NCI-H510A treated with DMSO at 0.1 percent for 48 hours (cell line): ENCODE results near the gene OMP.
A peak's percentile ranks its signal among the peaks of the same experiment; 100 is the strongest.
"Not testable (repeated sequence)": the region's sequence is repeated elsewhere in the genome, so short reads cannot be mapped to it uniquely, and the experiment has no call there.

Experiments
- DNase-seq: peaks from one replicate; lab custom pipeline; 2025; lab: John Stamatoyannopoulos, UW

The OMP gene

GRCh38 chr11:77086521-77087472, 15.8 kb upstream of the OMP start:
- DNase-seq: no peak

GRCh38 chr11:77087723-77088225, 14.9 kb upstream of the OMP start:
- no peak for DNase-seq

- peak; percentile 83 for DNase-seq
Measured at GRCh38 chr11:77088236-77089003, 14.2 kb upstream of the OMP start.

- no peak for DNase-seq
Measured at GRCh38 chr11:77089004-77089545, 13.6 kb upstream of the OMP start.

- no peak for DNase-seq
Measured at GRCh38 chr11:77090046-77090372, 12.6 kb upstream of the OMP start.

- no peak for DNase-seq
Measured at GRCh38 chr11:77090373-77091111, 12.1 kb upstream of the OMP start.

- peak; percentile 87 for DNase-seq
Measured at GRCh38 chr11:77091146-77091940, 11.3 kb upstream of the OMP start.

- no peak for DNase-seq
Measured at GRCh38 chr11:77092382-77092781, 10.3 kb upstream of the OMP start.

GRCh38 chr11:77093056-77093891, 9.4 kb upstream of the OMP start:
- DNase-seq: no peak

- no peak for DNase-seq
Measured at GRCh38 chr11:77093987-77094840, 8.4 kb upstream of the OMP start.

- DNase-seq: no peak
Measured at GRCh38 chr11:77094841-77095365, 7.7 kb upstream of the OMP start.

- DNase-seq: no peak
Measured at GRCh38 chr11:77095551-77096490, 6.8 kb upstream of the OMP start.

GRCh38 chr11:77096591-77097019, 6.0 kb upstream of the OMP start:
- no peak for DNase-seq

GRCh38 chr11:77097180-77097579, 5.5 kb upstream of the OMP start:
- DNase-seq: not testable (repeated sequence)

GRCh38 chr11:77100166-77101042, 2.2 kb upstream of the OMP start:
- DNase-seq: no peak

- no peak for DNase-seq
Measured at GRCh38 chr11:77101043-77101537, 1.6 kb upstream of the OMP start.

GRCh38 chr11:77103319-77103718, 679 bp downstream of the OMP start:
- DNase-seq: no peak
